H9 (cell line): Measurements from ENCODE around the gene RARG. TPM values are rescaled to one million over a fixed set of nuclear protein-coding genes. Genes with fewer than 3 reads are reported as not detected.

Experiments used
- DNase-seq: peaks from one replicate; pipeline ENCODE4 v3.0.0-alpha.2; 2017
- H2AFZ ChIP-seq: one replicate; pipeline ENCODE4 v1.6.1; 2013; ENCODE audit warnings: mild to moderate bottlenecking, low read length, control low read depth, moderate library complexity
- H2AK5ac ChIP-seq: 2 replicates; pipeline ENCODE4 v1.6.1; 2013; ENCODE audit warnings: low read length, control low read depth, mixed read lengths; ENCODE audit not compliant: insufficient read length
- H2BK120ac ChIP-seq: one replicate; pipeline ENCODE4 v1.6.1; 2013; ENCODE audit warnings: low read depth, mild to moderate bottlenecking, low read length, control low read depth, inconsistent platforms; ENCODE audit not compliant: poor library complexity, severe bottlenecking
- H2BK12ac ChIP-seq: 2 replicates; pipeline ENCODE4 v1.6.1; 2013; ENCODE audit warnings: low read length, control low read depth, mixed read lengths, low read depth; ENCODE audit not compliant: insufficient read length
- H2BK15ac ChIP-seq: 2 replicates; pipeline ENCODE4 v1.6.1; 2013; ENCODE audit warnings: low read depth, low read length, control low read depth
- H2BK20ac ChIP-seq: one replicate; pipeline ENCODE4 v1.6.1; 2013; ENCODE audit warnings: low read depth, mild to moderate bottlenecking, low read length, control low read depth, inconsistent platforms; ENCODE audit not compliant: poor library complexity, severe bottlenecking
- H2BK5ac ChIP-seq: 2 replicates; pipeline ENCODE4 v1.6.1; 2013; ENCODE audit warnings: low read length, control low read depth, mixed read lengths; ENCODE audit not compliant: insufficient read length
- H3K14ac ChIP-seq: 2 replicates; pipeline ENCODE4 v1.6.1; 2013; ENCODE audit warnings: low read length, control low read depth; ENCODE audit not compliant: insufficient read depth
- H3K18ac ChIP-seq: 2 replicates; pipeline ENCODE4 v1.6.1; 2013; ENCODE audit warnings: low read depth, mild to moderate bottlenecking, mixed read lengths, low read length, control low read depth; ENCODE audit not compliant: insufficient read length
- H3K23ac ChIP-seq: 2 replicates; pipeline ENCODE4 v1.6.1; 2013; ENCODE audit warnings: low read length, control low read depth, mixed read lengths, low read depth; ENCODE audit not compliant: insufficient read length
- H3K23me2 ChIP-seq: 2 replicates; pipeline ENCODE4 v1.6.1; 2013; ENCODE audit warnings: low read depth, mild to moderate bottlenecking, mixed read lengths, low read length, control low read depth; ENCODE audit not compliant: insufficient read length, poor library complexity, severe bottlenecking
- H3K27ac ChIP-seq: 2 replicates; pipeline ENCODE4 v1.5.1; 2013; ENCODE audit warnings: low read length, control low read depth, mixed read lengths, low read depth; ENCODE audit not compliant: insufficient read length
- H3K27me3 ChIP-seq: 2 replicates; pipeline ENCODE4 v1.6.1; 2013; ENCODE audit warnings: low read length, control low read depth, inconsistent platforms; ENCODE audit not compliant: insufficient read depth
- H3K4ac ChIP-seq: 2 replicates; pipeline ENCODE4 v1.6.1; 2013; ENCODE audit warnings: low read depth, mild to moderate bottlenecking, control low read depth, inconsistent platforms, low read length, moderate library complexity
- H3K4me1 ChIP-seq: 2 replicates; pipeline ENCODE4 v1.6.1; 2013; ENCODE audit warnings: low read length, control low read depth, inconsistent platforms; ENCODE audit not compliant: insufficient read depth
- H3K4me2 ChIP-seq: 2 replicates; pipeline ENCODE4 v1.6.1; 2013; ENCODE audit warnings: low read length, control low read depth, mixed read lengths; ENCODE audit not compliant: insufficient read length, insufficient read depth
- H3K56ac ChIP-seq: 2 replicates; pipeline ENCODE4 v1.6.1; 2013; ENCODE audit warnings: low read depth, mild to moderate bottlenecking, mixed read lengths, low read length, control low read depth; ENCODE audit not compliant: insufficient read length
- H3K79me1 ChIP-seq: 2 replicates; pipeline ENCODE4 v1.6.1; 2013; ENCODE audit warnings: low read depth, mild to moderate bottlenecking, moderate library complexity, low read length, control low read depth, inconsistent platforms; ENCODE audit not compliant: insufficient read depth, poor library complexity, severe bottlenecking
- H3K79me2 ChIP-seq: 2 replicates; pipeline ENCODE4 v1.6.1; 2013; ENCODE audit warnings: low read length, control low read depth, inconsistent platforms; ENCODE audit not compliant: insufficient read depth
- H3K9ac ChIP-seq: 2 replicates; pipeline ENCODE4 v1.6.1; 2013; ENCODE audit warnings: low read length, control low read depth, mixed read lengths; ENCODE audit not compliant: insufficient read length; ENCODE audit errors: extremely low read depth
- H3K9me3 ChIP-seq: one replicate; pipeline ENCODE4 v1.6.1; 2013; ENCODE audit warnings: low read depth, low read length, inconsistent platforms; ENCODE audit not compliant: control insufficient read depth
- H3T11ph ChIP-seq: one replicate; pipeline ENCODE4 v1.6.1; 2013; ENCODE audit warnings: mild to moderate bottlenecking, low read length, control low read depth, inconsistent platforms
- H4K20me1 ChIP-seq: one replicate; pipeline ENCODE4 v1.6.1; 2013; ENCODE audit not compliant: control insufficient read depth, insufficient read length, insufficient read depth
- H4K5ac ChIP-seq: 2 replicates; pipeline ENCODE4 v1.6.1; 2013; ENCODE audit warnings: low read depth, mild to moderate bottlenecking, mixed read lengths, low read length, control low read depth; ENCODE audit not compliant: insufficient read length
- H4K8ac ChIP-seq: replicated peaks from 2 replicates; pipeline ENCODE4 v1.6.1; 2013; ENCODE audit warnings: low read length, control low read depth, mixed read lengths, low read depth; ENCODE audit not compliant: insufficient read length
- H4K91ac ChIP-seq: 2 replicates; pipeline ENCODE4 v1.6.1; 2013; ENCODE audit warnings: low read depth, mild to moderate bottlenecking, moderate library complexity, mixed read lengths, low read length, control low read depth; ENCODE audit not compliant: insufficient read length
- H3K27ac Mint-ChIP-seq, 3 experiments: 2 replicates in 2 of 3; 3 replicates in 1 of 3; pipeline ENCODE4 v1.8.0; 2020 to 2021; ENCODE audit warnings: mixed read lengths in 3 of 3, mild to moderate bottlenecking in 1 of 3, moderate library complexity in 1 of 3
- H3K27me3 Mint-ChIP-seq: 2 replicates; pipeline ENCODE4 v1.8.0; 2021; ENCODE audit warnings: low read depth, mild to moderate bottlenecking, moderate library complexity, mixed read lengths
- H3K36me3 Mint-ChIP-seq, 3 experiments: 2 replicates in 2 of 3; 3 replicates in 1 of 3; pipeline ENCODE4 v1.8.0; 2020 to 2021; ENCODE audit warnings: low read depth in 3 of 3, mixed read lengths in 3 of 3; ENCODE audit not compliant: insufficient read depth in 1 of 3
- H3K4me1 Mint-ChIP-seq, 2 experiments: 2 replicates each; pipeline ENCODE4 v1.8.0; 2020; ENCODE audit warnings: mixed read lengths in 2 of 2
- H3K4me3 Mint-ChIP-seq, 2 experiments: 2 replicates in 1 of 2; 3 replicates in 1 of 2; pipeline ENCODE4 v1.8.0; 2020 to 2021; ENCODE audit warnings: mild to moderate bottlenecking in 2 of 2, mixed read lengths in 2 of 2, moderate library complexity in 1 of 2
- H3K9me3 Mint-ChIP-seq, 2 experiments: 2 replicates in 1 of 2; 3 replicates in 1 of 2; pipeline ENCODE4 v1.8.0; 2020; ENCODE audit warnings: mild to moderate bottlenecking in 2 of 2, mixed read lengths in 2 of 2, moderate library complexity in 1 of 2
- CTCF ChIP-seq: fragments of 200-600 bp; sonication (generic); conservative IDR thresholded peaks from 3 replicates; pipeline ENCODE4 v1.8.0; 2021; ENCODE audit warnings: antibody characterized with exemption, mild to moderate bottlenecking
- WGBS: extraction: QIAGEN DNeasy Blood & Tissue Kit; methylation state at CpG from one replicate; pipeline ENCODE4 v1.1.7; 2013; ENCODE audit warnings: missing lambda C conversion rate, low lambda C conversion rate, mixed read lengths; ENCODE audit not compliant: insufficient read length; ENCODE audit errors: extremely low coverage; 5-methylcytosine and 5-hydroxymethylcytosine counted together
- total RNA-seq: library from RNA; stranded (reverse); gene quantifications from 2 replicates; pipeline ENCODE4 v1.2.1, GENCODE V29; 2021

The RARG gene
- total RNA-seq, 1 experiment from 2014 or later = 43.7 TPM

GRCh38 chr12:53193985-53194716, 37.9 kb downstream of the RARG start:
- Histone ChIP-seq H3K27ac (no peak overlapping the region), H4K20me1 (no peaks in the 10 kb centered on the region), H2BK20ac (no peak overlapping the region), H3K4me1 (no peaks in the 10 kb centered on the region), H3K4me2 (no peak overlapping the region), H2AFZ (no peak overlapping the region), H3K23me2 (no peaks in the 10 kb centered on the region), H4K5ac (no peak overlapping the region), H3K56ac (no peak overlapping the region), H2BK120ac (no peak overlapping the region), H3K14ac (no peak overlapping the region), H3K23ac (no peak overlapping the region), H2BK5ac (no peak overlapping the region), H3K27me3 (peaks cover 17% of the 10 kb centered on the region; the same call in 1 of the 2 replicates), H3K9me3 (no peaks in the 10 kb centered on the region), H3K9ac (no peak overlapping the region), H4K8ac (no peak overlapping the region), H3T11ph (no peak overlapping the region), H2BK15ac (no peak overlapping the region), H3K79me1 (no peaks in the 10 kb centered on the region), H4K91ac (no peak overlapping the region), H3K18ac (no peak overlapping the region), H2AK5ac (no peak overlapping the region), H2BK12ac (no peak overlapping the region), H3K4ac (no peak overlapping the region), H3K79me2 (no peaks in the 10 kb centered on the region)
- Mint-ChIP-seq H3K27ac (no peak overlapping the region), H3K36me3 (no peaks in the 10 kb centered on the region; a peak in 1 of 7 replicates), H3K9me3 (0 out of 5 replicates have a peak, but pooled peaks cover 0 to 2% of the 10 kb centered on the region in 2 experiments), H3K27me3 (peaks cover 78% of the 10 kb centered on the region), H3K4me3 (no peak overlapping the region), H3K4me1 (peaks cover 6 to 9% of the 10 kb centered on the region in 2 experiments)
- no CpG with 5 or more reads among the region's 11 CpGs for WGBS
- no peak for TF ChIP-seq CTCF
- DNase-seq = no peak
